Ectodermal cell (in vitro differentiated cells): ENCODE data around the gene GJD4.

Experiments
- H3K27ac ChIP-seq: 2 replicates; pipeline ENCODE4 v1.7.0; 2013; ENCODE audit warnings: mild to moderate bottlenecking, low read depth, low read length; ENCODE audit not compliant: insufficient read depth, poor library complexity, severe bottlenecking
- H3K27me3 ChIP-seq: 2 replicates; pipeline ENCODE4 v1.7.0; 2013; ENCODE audit warnings: mild to moderate bottlenecking, low read length; ENCODE audit not compliant: insufficient read depth, control insufficient read depth, poor library complexity, severe bottlenecking
- H3K36me3 ChIP-seq: one replicate; pipeline ENCODE4 v1.7.0; 2013; ENCODE audit warnings: low read length; ENCODE audit not compliant: control insufficient read depth, insufficient read depth
- H3K4me1 ChIP-seq: one replicate; pipeline ENCODE4 v1.7.0; 2013; ENCODE audit warnings: low read length; ENCODE audit not compliant: control insufficient read depth, insufficient read depth
- H3K4me3 ChIP-seq: 2 replicates; pipeline ENCODE4 v1.7.0; 2013; ENCODE audit warnings: low read depth, low read length, control low read depth; ENCODE audit not compliant: insufficient read depth
- H3K9me3 ChIP-seq: 2 replicates; pipeline ENCODE4 v1.7.0; 2013; ENCODE audit warnings: mild to moderate bottlenecking, low read length, moderate library complexity; ENCODE audit not compliant: control insufficient read depth
- WGBS, 2 experiments: methylation state at CpG; one replicate each; pipeline ENCODE4 v1.1.7; 2013; ENCODE audit warnings: missing lambda C conversion rate in 2 of 2; 5-methylcytosine and 5-hydroxymethylcytosine counted together

The GJD4 gene

GRCh38 chr10:35613107-35613440, 7.9 kb downstream of the GJD4 start:
- WGBS, 2 experiments = 83 to 87% methylated on average over 2 of the region's 2 CpGs
- Histone ChIP-seq H3K4me1 (peaks cover 8% of the 10 kb centered on the region), H3K27me3 (peaks cover 4% of the 10 kb centered on the region), H3K36me3 (no peaks in the 10 kb centered on the region), H3K9me3 (no peaks in the 10 kb centered on the region), H3K27ac (no peak overlapping the region), H3K4me3 (no peak overlapping the region)

DNA sequence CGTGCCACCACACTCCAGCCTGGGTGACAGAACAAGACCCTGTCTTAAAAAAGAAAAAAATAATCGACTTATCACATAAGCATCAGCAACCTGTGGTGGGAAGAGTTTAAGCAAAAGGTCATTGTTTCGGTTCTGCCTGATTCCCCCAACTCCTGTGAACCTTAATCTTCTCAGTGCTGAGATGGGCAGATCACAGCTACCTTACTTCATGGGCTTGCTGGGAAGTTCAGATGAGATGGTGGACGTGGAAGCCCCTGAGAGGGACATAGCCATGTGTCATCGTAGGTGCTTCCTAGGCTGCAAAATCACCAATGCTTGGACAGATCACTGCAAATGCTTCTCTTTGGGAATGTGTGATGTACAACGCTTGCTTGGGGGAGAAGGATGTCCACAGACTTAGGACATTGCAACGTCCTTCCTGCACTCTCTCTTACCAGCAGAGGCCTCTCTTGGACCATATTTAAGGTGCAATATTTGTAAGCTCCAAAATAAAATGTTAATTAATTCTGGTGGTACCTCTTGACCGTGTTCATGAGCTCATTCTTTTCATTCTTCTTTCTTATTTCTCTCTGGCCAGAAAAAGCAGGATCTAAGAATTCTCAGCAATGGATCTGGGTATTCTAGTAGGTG, 8.6 kb downstream of the GJD4 start:
- H3K27me3 ChIP-seq = no peaks in the 10 kb centered on the region
- H3K4me1 ChIP-seq = peaks cover 8% of the 10 kb centered on the region
- 77 to 85% methylated on average over 7 to 8 of the region's 8 CpGs for WGBS, 2 experiments
- no peak overlapping the region for H3K27ac ChIP-seq
- no peaks in the 10 kb centered on the region for H3K9me3 ChIP-seq
- no peak overlapping the region for H3K4me3 ChIP-seq
- no peaks in the 10 kb centered on the region for H3K36me3 ChIP-seq

DNA sequence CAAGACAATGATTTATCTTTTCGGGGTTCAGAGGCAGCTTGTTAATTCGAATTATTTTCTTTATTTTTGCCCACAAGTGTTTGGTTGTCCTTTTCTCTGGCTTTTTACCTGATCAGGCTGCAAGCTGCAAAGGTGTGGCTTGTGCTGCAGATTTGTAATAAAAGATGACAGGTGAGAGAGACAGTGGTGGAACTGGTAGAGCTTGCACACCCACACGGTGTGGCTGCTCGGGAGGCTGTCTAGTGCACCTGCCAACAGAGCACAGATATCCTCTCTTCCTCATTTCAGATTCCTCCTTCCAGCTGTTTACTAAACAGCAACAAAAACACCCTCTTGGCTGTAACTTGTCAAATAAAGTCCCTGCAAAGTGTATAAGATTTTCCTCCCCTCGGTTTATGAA, 9.2 kb downstream of the GJD4 start:
- Histone ChIP-seq H3K36me3 (no peaks in the 10 kb centered on the region), H3K9me3 (no peaks in the 10 kb centered on the region), H3K27ac (no peak overlapping the region), H3K27me3 (no peaks in the 10 kb centered on the region), H3K4me3 (no peak overlapping the region), H3K4me1 (peaks cover 8% of the 10 kb centered on the region)
- WGBS, 2 experiments = 81 to 82% methylated on average over 5 of the region's 5 CpGs

DNA sequence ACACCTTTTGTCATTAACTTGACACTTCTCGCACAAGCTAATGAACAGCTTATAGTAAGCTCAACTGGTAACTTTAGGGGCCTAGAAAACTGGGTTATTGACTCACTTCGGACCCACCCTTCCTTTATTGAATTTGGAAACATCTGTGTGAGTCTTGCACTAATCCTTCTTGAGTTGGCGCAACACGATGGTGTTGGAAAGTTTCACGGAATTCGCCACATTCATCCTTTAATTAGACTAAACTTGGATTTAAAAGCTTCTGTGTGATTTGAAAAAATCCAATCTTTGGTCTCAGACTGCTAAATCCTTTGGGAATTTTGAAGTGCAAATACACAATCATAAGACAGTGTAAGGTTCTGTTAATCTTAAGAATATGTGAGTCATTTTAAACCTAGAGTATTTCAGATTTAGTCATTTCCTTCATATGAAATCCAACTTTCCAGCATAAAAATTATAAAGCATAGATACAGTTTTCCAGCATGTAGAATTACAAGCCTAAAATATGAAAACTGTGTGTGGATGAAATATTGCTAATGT, 21.9 kb downstream of the GJD4 start:
- no peak overlapping the region for H3K4me3 ChIP-seq
- H3K27ac ChIP-seq = no peak overlapping the region
- H3K9me3 ChIP-seq = no peaks in the 10 kb centered on the region
- 92 to 95% methylated on average over 5 to 6 of the region's 6 CpGs for WGBS, 2 experiments
- H3K36me3 ChIP-seq = no peaks in the 10 kb centered on the region
- no peaks in the 10 kb centered on the region for H3K27me3 ChIP-seq
- H3K4me1 ChIP-seq = no peaks in the 10 kb centered on the region

- H3K4me3 ChIP-seq = no peak overlapping the region
- H3K9me3 ChIP-seq = no peaks in the 10 kb centered on the region
- H3K27ac ChIP-seq = no peak overlapping the region
- 63 to 71% methylated on average over 1 of the region's 1 CpG for WGBS, 2 experiments
- no peaks in the 10 kb centered on the region for H3K27me3 ChIP-seq
- H3K36me3 ChIP-seq = no peaks in the 10 kb centered on the region
- H3K4me1 ChIP-seq = peaks cover 13% of the 10 kb centered on the region
Measured at GRCh38 chr10:35631404-35631803, 26.3 kb downstream of the GJD4 start.

DNA sequence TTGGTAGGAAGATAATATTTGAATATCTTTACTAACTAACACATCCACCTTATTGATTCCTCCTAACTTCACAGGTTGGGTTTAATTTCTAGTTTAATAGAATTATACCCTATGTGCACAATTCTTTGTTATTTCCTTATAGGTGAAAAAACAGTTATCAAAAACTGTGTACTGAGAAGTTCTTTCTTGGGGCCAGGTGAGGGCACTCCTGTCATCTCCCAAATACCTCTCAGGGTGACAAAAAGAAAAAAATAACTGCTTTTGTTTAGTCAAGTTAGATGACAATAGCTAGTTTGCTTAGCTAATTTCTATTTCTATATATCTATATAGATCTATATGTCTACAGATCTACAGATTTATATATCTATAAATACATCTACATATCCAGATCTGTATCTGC, 26.9 kb downstream of the GJD4 start:
- no peak overlapping the region for H3K4me3 ChIP-seq
- no peaks in the 10 kb centered on the region for H3K9me3 ChIP-seq
- H3K4me1 ChIP-seq = peaks cover 20% of the 10 kb centered on the region
- H3K27me3 ChIP-seq = no peaks in the 10 kb centered on the region
- H3K36me3 ChIP-seq = no peaks in the 10 kb centered on the region
- H3K27ac ChIP-seq = no peak overlapping the region

DNA sequence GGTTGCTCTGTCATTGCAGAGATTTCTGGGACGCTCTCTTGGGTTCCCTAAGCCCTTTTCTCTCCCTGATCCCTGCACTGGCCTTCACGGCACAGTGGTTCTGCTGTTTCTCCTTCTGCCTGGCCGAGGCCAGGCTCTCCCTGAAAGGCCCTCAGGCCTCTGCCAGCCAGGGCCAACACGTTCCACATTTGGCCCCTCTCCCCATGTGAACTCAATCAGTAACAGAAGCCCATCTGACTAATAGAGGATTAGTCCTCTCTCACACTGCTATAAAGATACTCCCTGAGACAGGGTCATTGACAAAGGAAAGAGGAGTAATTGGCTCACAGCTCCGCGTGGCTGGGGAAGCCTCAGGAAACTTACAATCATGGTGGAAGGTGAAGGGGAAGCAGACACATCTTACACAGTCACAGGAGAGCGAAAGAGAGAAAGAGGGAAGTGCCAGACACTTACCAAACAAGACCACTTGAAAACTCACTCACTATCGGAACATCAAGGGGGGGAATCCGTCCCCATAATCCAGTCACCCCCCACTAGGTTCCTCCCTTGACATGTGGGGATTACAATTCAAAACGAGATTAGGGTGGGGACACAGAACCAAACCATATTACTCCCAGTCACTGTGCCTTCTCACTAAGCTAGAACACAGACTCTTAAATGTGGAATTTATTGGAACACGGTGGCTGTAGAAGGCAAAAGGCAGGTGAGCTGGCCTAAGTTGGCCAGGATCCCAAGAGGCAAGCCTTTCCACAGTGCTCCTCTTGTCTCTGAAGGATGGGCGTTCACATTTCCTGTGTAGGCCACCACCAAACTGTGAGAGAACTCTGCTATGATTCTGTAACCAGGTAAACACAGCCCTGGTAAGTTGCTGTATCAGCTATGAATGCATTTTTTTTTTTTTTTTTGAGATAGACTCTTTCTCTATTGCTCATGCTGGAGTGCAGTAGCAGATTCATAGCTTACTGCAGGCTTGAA, 28.2 kb downstream of the GJD4 start:
- H3K27me3 ChIP-seq = no peaks in the 10 kb centered on the region
- H3K9me3 ChIP-seq = no peaks in the 10 kb centered on the region
- no peak overlapping the region for H3K4me3 ChIP-seq
- H3K27ac ChIP-seq = no peak overlapping the region
- H3K4me1 ChIP-seq = peaks cover 26% of the 10 kb centered on the region
- H3K36me3 ChIP-seq = no peaks in the 10 kb centered on the region
- 56 to 58% methylated on average over 11 to 12 of the region's 12 CpGs for WGBS, 2 experiments

GRCh38 chr10:35635576-35635975, 30.4 kb downstream of the GJD4 start:
- H3K36me3 ChIP-seq = no peaks in the 10 kb centered on the region
- peaks cover 27% of the 10 kb centered on the region for H3K4me1 ChIP-seq
- 25 to 28% methylated on average over 6 of the region's 6 CpGs for WGBS, 2 experiments

DNA sequence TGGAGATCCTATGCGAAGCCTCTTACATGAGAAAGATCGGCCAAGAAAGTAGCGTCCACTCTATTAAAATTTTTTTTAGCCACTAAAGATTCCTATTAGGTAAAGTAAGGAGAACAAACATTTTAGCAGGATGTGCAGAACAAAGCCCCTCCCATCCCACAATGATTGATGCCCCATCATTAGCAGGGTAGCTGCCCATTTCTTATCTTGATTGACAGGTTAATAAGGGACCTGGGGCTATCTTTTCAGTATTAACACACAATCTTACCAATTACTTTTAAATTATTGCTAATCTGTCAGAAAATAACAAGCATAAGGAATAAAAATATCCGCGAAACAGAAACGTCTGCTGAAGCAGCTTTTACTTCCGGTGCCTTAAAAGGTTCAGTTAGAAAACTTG, 31.8 kb downstream of the GJD4 start:
- peaks cover 27% of the 10 kb centered on the region for H3K4me1 ChIP-seq
- WGBS, 2 experiments = 13 to 16% methylated on average over 5 to 7 of the region's 7 CpGs
- H3K27ac ChIP-seq = peak overlapping the region; percentile 73
- H3K9me3 ChIP-seq = no peaks in the 10 kb centered on the region
- H3K27me3 ChIP-seq = peaks cover 18% of the 10 kb centered on the region
- no peaks in the 10 kb centered on the region for H3K36me3 ChIP-seq
- H3K4me3 ChIP-seq = peak overlapping the region; percentile 28

More at GRCh38 chr10:35635576-35635975, 30.4 kb downstream of the GJD4 start:
- H3K4me3 ChIP-seq = no peak overlapping the region
- peaks cover 10% of the 10 kb centered on the region for H3K27me3 ChIP-seq
- no peaks in the 10 kb centered on the region for H3K9me3 ChIP-seq
- H3K27ac ChIP-seq = no peak overlapping the region

GRCh38 chr10:35637462-35637861, 32.3 kb downstream of the GJD4 start:
- no peaks in the 10 kb centered on the region for H3K9me3 ChIP-seq
- H3K27me3 ChIP-seq = peaks cover 19% of the 10 kb centered on the region
- peaks cover 27% of the 10 kb centered on the region for H3K4me1 ChIP-seq
- H3K36me3 ChIP-seq = no peaks in the 10 kb centered on the region
- 0% methylated on average over 8 of the region's 8 CpGs for WGBS, 2 experiments
- H3K27ac ChIP-seq = peak overlapping the region; percentile 73
- peak overlapping the region; percentile 28 for H3K4me3 ChIP-seq
